ENCODE data around the gene XAGE1A.

GRCh38 chrX:52504551-52504950, 8.9 kb downstream of the XAGE1A start:
- TF ChIP-seq, protein P1, sequence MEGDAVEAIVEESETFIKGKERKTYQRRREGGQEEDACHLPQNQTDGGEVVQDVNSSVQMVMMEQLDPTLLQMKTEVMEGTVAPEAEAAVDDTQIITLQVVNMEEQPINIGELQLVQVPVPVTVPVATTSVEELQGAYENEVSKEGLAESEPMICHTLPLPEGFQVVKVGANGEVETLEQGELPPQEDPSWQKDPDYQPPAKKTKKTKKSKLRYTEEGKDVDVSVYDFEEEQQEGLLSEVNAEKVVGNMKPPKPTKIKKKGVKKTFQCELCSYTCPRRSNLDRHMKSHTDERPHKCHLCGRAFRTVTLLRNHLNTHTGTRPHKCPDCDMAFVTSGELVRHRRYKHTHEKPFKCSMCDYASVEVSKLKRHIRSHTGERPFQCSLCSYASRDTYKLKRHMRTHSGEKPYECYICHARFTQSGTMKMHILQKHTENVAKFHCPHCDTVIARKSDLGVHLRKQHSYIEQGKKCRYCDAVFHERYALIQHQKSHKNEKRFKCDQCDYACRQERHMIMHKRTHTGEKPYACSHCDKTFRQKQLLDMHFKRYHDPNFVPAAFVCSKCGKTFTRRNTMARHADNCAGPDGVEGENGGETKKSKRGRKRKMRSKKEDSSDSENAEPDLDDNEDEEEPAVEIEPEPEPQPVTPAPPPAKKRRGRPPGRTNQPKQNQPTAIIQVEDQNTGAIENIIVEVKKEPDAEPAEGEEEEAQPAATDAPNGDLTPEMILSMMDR (IDR thresholded peaks at IDR 0.05; ENCODE audit: insufficient read depth, low read depth, low read length) = no peak
- TF ChIP-seq EZH2 (IDR thresholded peaks at IDR 0.05; ENCODE audit: insufficient read depth, low read length) = no peak
